Brain microvascular endothelial cell (primary cell): ENCODE results near the gene PHF21A.
"Not testable (repeated sequence)": the region's sequence is repeated elsewhere in the genome, so short reads cannot be mapped to it uniquely, and the experiment has no call there.

ENCODE experiments used
- DNase-seq: peaks from one replicate; pipeline ENCODE4 v3.0.0-alpha.2; 2020
- H3K27ac ChIP-seq: fragments of 250-450 bp; sonication (Bioruptor Pico); 2 replicates; pipeline ENCODE4 v1.5.1; 2020; ENCODE audit warnings: mild to moderate bottlenecking, moderate library complexity
- H3K27me3 ChIP-seq: fragments of 250-450 bp; sonication (Bioruptor Pico); replicated peaks from 2 replicates; pipeline ENCODE4 v1.5.1; 2020; ENCODE audit warnings: mild to moderate bottlenecking
- H3K36me3 ChIP-seq: fragments of 250-450 bp; sonication (Bioruptor Pico); replicated peaks from 2 replicates; pipeline ENCODE4 v1.5.1; 2020; ENCODE audit warnings: mild to moderate bottlenecking
- H3K4me3 ChIP-seq: 2 replicates; pipeline ENCODE4 v1.5.1; 2011; ENCODE audit warnings: low read depth, mild to moderate bottlenecking, control low read depth, low read length, moderate library complexity
- CTCF ChIP-seq: IDR thresholded peaks from 2 replicates; pipeline ENCODE4 v1.5.1; 2011; ENCODE audit warnings: low read depth, mild to moderate bottlenecking, moderate library complexity, low read length, control low read depth, inconsistent platforms; ENCODE audit errors: missing control alignments
- in situ Hi-C: cut with HindIII; loops from 2 replicates; pipeline ENCODE4 v1.10.0; 2017; ENCODE audit warnings: low sequenced_read_pairs, low pct_ligation_motif_present

Gene PHF21A

DNA sequence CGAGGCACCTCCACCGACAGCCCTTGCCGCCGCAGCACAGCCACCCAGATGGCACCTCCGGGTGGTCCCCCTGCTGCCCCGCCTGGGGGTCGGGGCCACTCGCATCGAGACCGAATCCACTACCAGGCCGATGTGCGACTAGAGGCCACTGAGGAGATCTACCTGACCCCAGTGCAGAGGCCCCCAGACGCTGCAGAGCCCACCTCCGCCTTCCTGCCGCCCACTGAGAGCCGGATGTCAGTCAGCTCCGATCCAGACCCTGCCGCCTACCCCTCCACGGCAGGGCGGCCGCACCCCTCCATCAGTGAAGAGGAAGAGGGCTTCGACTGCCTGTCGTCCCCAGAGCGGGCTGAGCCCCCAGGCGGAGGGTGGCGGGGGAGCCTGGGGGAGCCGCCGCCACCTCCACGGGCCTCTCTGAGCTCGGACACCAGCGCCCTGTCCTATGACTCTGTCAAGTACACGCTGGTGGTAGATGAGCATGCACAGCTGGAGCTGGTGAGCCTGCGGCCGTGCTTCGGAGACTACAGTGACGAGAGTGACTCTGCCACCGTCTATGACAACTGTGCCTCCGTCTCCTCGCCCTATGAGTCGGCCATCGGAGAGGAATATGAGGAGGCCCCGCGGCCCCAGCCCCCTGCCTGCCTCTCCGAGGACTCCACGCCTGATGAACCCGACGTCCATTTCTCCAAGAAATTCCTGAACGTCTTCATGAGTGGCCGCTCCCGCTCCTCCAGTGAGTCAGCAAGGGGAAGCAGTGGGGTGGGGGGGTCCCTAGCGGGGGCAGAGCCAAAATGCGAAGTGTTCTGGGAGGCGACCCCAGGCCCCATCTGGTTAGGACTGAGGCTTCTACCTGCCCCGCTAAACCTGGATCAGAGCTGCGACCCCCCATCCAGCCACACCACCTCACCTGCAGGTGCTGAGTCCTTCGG lies 218.5 kb downstream of the PHF21A start:
- in situ Hi-C loops = no loop called here
- no peak overlapping the region for H3K4me3 ChIP-seq

DNA sequence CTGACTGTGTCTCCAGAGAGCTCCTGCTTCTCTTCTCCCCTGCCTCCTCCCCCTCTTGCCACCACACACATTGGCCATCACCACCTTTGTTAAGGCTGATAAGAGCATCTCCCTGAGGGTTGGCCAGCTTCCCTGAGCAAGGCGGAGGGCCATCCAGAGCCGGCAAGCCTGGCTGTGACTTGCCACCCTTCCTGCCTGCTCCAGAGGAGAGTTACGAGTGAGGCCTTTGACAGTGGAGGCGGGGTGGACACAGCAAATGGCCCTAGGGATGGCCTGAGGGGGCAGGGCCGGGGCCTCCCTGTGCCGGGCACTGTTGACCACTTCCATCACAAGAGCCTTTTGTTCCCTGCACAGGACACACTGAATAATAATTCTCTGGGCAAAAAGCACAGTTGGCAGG lies 219.6 kb downstream of the PHF21A start:
- Histone ChIP-seq H3K27me3 (no peaks in the 10 kb centered on the region), H3K27ac (no peak overlapping the region), H3K36me3 (no peaks in the 10 kb centered on the region), H3K4me3 (no peak overlapping the region)
- in situ Hi-C loops = no loop called here
- DNase-seq = no peak
- no peak for TF ChIP-seq CTCF

More for the DNA sequence above, 218.5 kb downstream of the PHF21A start:
- no peak for DNase-seq
- no peak for TF ChIP-seq CTCF
- H3K27ac ChIP-seq = no peak overlapping the region
- no peaks in the 10 kb centered on the region for H3K27me3 ChIP-seq
- H3K36me3 ChIP-seq = no peaks in the 10 kb centered on the region

GRCh38 chr11:45900916-45901617 lies 220.2 kb downstream of the PHF21A start:
- Histone ChIP-seq H3K27ac (no peak overlapping the region), H3K27me3 (no peaks in the 10 kb centered on the region), H3K4me3 (peak overlapping the region; percentile 57), H3K36me3 (no peaks in the 10 kb centered on the region)
- in situ Hi-C loops = no loop called here
- no peak for DNase-seq
- TF ChIP-seq CTCF = no peak

DNA sequence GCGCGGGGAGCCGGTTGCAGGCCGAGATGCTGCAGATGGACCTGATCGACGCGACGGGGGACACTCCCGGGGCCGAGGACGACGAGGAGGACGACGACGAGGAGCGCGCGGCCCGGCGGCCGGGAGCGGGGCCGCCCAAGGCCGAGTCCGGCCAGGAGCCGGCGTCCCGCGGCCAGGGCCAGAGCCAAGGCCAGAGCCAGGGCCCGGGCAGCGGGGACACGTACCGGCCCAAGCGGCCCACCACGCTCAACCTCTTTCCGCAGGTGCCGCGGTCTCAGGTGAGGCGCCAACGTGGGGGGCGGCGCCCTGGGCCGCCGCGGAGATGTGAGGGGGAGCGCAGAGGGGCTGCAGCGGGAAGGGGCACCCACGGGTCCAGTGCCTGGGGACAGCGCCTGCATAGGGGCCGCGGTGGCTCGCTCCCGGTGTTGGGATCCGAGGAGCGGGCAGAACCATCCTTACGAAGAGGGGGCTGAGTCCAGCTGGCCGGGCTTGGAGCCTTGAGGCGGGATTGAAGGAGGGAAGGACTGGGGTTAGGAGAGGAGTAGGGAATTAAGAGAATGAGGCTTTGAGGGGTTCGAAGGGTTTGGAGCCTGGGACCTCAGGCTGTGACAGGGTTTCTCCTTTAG lies 221.0 kb downstream of the PHF21A start:
- DNase-seq, H3K27me3 ChIP-seq, H3K36me3 ChIP-seq, H3K27ac ChIP-seq, in situ Hi-C loops: not testable (repeated sequence)
- peak overlapping the region; percentile 57 for H3K4me3 ChIP-seq

DNA sequence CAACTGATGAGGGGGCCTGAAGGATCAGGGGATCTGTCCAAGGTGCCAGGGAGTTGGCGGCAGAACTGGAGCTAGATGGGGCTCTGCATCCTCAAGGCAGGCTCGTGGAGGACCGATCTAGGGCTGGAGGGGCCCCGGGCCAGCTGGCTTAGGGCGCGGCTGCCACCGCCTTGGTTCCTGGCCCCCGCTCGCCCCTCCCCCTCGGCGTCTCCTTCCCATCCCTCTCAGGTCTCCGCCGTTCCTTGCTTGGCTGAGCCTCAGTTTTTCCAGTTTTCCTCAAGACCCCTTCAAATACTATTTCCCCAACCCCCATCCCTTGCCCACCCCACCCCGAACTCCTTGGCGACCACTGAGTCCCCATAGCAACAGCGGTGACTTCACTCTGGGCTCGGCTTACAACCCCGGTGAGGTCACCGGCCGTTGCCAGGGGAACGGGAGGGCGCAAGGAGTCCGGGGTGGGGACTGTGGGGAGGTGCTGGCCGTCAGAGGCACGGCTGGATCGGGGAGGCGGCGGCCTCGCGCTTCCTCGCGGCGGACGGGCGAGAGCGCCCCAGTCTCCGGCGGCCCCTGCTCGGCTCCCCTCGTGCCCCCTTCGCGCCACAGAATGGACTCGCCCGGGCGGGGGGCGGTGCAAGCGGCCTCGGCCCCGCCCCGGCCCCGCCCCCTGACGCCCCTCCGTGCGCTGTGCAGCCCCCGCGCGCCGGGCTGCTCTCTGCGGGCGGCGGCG lies 221.6 kb downstream of the PHF21A start:
- Histone ChIP-seq H3K36me3 (no peaks in the 10 kb centered on the region), H3K4me3 (peak overlapping the region; percentile 55), H3K27me3 (no peaks in the 10 kb centered on the region), H3K27ac (peak overlapping the region; percentile 95)
- in situ Hi-C loops = no loop called here
- DNase-seq = peak; percentile 83
- TF ChIP-seq CTCF = peak; percentile 2

GRCh38 chr11:45899086-45899447 lies 222.2 kb downstream of the PHF21A start:
- no peak overlapping the region for H3K4me3 ChIP-seq
- no peaks in the 10 kb centered on the region for H3K27me3 ChIP-seq
- in situ Hi-C loops = no loop called here
- no peak for DNase-seq
- peak overlapping the region; percentile 95 for H3K27ac ChIP-seq
- no peaks in the 10 kb centered on the region for H3K36me3 ChIP-seq
- TF ChIP-seq CTCF = no peak
